Measurements from ENCODE around the gene VPS51. TPM values are rescaled to one million over a fixed set of nuclear protein-coding genes. Genes with fewer than 3 reads are reported as not detected.

The VPS51 gene
- total and polyA plus RNA-seq, 2 of the 13 experiments (the other 11 are each of a cell fraction or from before 2014, with no cell fraction given): 76.3 to 90.6 TPM

DNA sequence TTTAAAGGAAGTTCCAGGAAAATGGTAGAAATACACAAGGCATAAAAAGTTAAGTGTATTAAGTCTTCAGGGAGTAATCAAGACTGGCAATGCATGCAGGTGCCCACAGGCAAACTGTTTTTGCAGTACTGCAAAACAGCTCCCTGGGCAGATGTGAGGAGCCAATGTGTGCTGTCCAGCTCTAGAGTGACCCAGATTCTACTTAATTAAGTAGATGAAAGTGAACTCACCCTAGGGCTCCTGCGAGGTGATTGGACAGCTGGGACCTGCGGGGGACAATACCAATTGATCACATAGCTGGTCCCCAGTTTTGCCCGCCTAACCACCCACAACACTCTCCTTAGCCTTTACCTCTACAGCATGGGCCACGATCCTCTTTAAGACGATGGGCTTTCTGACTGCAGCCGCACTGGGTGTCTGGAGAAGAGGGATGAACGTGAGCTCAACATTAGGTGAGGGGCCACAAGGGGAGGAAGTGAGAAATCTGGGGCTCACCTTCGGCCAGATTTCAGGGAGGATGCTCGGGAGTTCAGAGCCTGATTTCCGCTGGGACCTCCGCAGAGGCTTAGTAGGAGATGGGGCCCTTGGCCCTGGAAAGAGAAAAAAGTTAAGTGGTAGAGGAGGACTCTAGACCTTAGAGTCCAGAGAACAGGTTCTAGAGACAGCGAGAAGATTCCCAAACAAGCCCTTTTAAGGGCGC, 12.7 kb upstream of the VPS51 start (continued):
- TF ChIP-seq ZNF484 (CRISPR knock-in tag; IDR thresholded peaks at IDR 0.05; ENCODE audit: borderline replicate concordance, low read depth) (peak; percentile 47; the same call in 1 of the 2 replicates), MED13 (CRISPR knock-in tag; IDR thresholded peaks at IDR 0.05) (0 out of 2 replicates have a peak, but pooled peaks have one; percentile 16), SNAPC2 (CRISPR knock-in tag; IDR thresholded peaks at IDR 0.05) (peak; percentile 14; the same call in 1 of the 2 replicates), CCDC6 (CRISPR knock-in tag; IDR thresholded peaks at IDR 0.05) (no peak), ZSCAN20 (CRISPR knock-in tag; IDR thresholded peaks at IDR 0.05; ENCODE audit: borderline replicate concordance) (0 out of 2 replicates have a peak, but pooled peaks have one; percentile 39), PHF5A (CRISPR knock-in tag; IDR thresholded peaks at IDR 0.05; ENCODE audit: low read depth, unreplicated experiment) (no peak), ZNF629 (CRISPR knock-in tag; conservative IDR thresholded peaks at IDR 0.05) (no peak), CEBPG (CRISPR knock-in tag; IDR thresholded peaks at IDR 0.05) (no peak), RELA (CRISPR knock-in tag; IDR thresholded peaks at IDR 0.05) (no peak), ZNF432 (CRISPR knock-in tag; IDR thresholded peaks at IDR 0.05; ENCODE audit: borderline replicate concordance) (no peak), HOXA9 (CRISPR knock-in tag; IDR thresholded peaks at IDR 0.05; ENCODE audit: borderline replicate concordance) (no peak), ZNF282 (IDR thresholded peaks at IDR 0.05; ENCODE audit: partially characterized antibody) (no peak), SMAD3 (CRISPR knock-in tag; IDR thresholded peaks at IDR 0.05) (no peak), CBX1 (IDR thresholded peaks at IDR 0.05; ENCODE audit: low read depth) (no peak), ZNF747 (CRISPR knock-in tag; IDR thresholded peaks at IDR 0.05; ENCODE audit: borderline replicate concordance) (no peak)
- TF ChIP-seq, protein P1, sequence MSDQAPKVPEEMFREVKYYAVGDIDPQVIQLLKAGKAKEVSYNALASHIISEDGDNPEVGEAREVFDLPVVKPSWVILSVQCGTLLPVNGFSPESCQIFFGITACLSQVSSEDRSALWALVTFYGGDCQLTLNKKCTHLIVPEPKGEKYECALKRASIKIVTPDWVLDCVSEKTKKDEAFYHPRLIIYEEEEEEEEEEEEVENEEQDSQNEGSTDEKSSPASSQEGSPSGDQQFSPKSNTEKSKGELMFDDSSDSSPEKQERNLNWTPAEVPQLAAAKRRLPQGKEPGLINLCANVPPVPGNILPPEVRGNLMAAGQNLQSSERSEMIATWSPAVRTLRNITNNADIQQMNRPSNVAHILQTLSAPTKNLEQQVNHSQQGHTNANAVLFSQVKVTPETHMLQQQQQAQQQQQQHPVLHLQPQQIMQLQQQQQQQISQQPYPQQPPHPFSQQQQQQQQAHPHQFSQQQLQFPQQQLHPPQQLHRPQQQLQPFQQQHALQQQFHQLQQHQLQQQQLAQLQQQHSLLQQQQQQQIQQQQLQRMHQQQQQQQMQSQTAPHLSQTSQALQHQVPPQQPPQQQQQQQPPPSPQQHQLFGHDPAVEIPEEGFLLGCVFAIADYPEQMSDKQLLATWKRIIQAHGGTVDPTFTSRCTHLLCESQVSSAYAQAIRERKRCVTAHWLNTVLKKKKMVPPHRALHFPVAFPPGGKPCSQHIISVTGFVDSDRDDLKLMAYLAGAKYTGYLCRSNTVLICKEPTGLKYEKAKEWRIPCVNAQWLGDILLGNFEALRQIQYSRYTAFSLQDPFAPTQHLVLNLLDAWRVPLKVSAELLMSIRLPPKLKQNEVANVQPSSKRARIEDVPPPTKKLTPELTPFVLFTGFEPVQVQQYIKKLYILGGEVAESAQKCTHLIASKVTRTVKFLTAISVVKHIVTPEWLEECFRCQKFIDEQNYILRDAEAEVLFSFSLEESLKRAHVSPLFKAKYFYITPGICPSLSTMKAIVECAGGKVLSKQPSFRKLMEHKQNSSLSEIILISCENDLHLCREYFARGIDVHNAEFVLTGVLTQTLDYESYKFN (CRISPR knock-in tag; conservative IDR thresholded peaks at IDR 0.05): no peak
- TF ChIP-seq, protein P2, sequence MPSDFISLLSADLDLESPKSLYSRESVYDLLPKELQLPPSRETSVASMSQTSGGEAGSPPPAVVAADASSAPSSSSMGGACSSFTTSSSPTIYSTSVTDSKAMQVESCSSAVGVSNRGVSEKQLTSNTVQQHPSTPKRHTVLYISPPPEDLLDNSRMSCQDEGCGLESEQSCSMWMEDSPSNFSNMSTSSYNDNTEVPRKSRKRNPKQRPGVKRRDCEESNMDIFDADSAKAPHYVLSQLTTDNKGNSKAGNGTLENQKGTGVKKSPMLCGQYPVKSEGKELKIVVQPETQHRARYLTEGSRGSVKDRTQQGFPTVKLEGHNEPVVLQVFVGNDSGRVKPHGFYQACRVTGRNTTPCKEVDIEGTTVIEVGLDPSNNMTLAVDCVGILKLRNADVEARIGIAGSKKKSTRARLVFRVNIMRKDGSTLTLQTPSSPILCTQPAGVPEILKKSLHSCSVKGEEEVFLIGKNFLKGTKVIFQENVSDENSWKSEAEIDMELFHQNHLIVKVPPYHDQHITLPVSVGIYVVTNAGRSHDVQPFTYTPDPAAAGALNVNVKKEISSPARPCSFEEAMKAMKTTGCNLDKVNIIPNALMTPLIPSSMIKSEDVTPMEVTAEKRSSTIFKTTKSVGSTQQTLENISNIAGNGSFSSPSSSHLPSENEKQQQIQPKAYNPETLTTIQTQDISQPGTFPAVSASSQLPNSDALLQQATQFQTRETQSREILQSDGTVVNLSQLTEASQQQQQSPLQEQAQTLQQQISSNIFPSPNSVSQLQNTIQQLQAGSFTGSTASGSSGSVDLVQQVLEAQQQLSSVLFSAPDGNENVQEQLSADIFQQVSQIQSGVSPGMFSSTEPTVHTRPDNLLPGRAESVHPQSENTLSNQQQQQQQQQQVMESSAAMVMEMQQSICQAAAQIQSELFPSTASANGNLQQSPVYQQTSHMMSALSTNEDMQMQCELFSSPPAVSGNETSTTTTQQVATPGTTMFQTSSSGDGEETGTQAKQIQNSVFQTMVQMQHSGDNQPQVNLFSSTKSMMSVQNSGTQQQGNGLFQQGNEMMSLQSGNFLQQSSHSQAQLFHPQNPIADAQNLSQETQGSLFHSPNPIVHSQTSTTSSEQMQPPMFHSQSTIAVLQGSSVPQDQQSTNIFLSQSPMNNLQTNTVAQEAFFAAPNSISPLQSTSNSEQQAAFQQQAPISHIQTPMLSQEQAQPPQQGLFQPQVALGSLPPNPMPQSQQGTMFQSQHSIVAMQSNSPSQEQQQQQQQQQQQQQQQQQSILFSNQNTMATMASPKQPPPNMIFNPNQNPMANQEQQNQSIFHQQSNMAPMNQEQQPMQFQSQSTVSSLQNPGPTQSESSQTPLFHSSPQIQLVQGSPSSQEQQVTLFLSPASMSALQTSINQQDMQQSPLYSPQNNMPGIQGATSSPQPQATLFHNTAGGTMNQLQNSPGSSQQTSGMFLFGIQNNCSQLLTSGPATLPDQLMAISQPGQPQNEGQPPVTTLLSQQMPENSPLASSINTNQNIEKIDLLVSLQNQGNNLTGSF (CRISPR knock-in tag; IDR thresholded peaks at IDR 0.05): no peak
- TF ChIP-seq, protein P3, sequence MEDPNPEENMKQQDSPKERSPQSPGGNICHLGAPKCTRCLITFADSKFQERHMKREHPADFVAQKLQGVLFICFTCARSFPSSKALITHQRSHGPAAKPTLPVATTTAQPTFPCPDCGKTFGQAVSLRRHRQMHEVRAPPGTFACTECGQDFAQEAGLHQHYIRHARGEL (CRISPR knock-in tag; IDR thresholded peaks at IDR 0.05): no peak
- TF ChIP-seq, protein P4, sequence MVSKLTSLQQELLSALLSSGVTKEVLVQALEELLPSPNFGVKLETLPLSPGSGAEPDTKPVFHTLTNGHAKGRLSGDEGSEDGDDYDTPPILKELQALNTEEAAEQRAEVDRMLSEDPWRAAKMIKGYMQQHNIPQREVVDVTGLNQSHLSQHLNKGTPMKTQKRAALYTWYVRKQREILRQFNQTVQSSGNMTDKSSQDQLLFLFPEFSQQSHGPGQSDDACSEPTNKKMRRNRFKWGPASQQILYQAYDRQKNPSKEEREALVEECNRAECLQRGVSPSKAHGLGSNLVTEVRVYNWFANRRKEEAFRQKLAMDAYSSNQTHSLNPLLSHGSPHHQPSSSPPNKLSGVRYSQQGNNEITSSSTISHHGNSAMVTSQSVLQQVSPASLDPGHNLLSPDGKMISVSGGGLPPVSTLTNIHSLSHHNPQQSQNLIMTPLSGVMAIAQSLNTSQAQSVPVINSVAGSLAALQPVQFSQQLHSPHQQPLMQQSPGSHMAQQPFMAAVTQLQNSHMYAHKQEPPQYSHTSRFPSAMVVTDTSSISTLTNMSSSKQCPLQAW (CRISPR knock-in tag; IDR thresholded peaks at IDR 0.05): no peak
